ENCODE data around the gene CNOT4.
"Not testable (repeated sequence)": the region's sequence is repeated elsewhere in the genome, so short reads cannot be mapped to it uniquely, and the experiment has no call there.

The CNOT4 gene

GRCh38 chr7:135508883-135509588 is 866 bp downstream of the CNOT4 start:
- peak; percentile 36 for DNase-seq (ENCODE audit: low read depth, low spot score)
- in situ Hi-C loops (cut with HindIII; ENCODE audit: low sequenced_read_pairs), result no loop called here
- TF ChIP-seq CTCF (IDR thresholded peaks at IDR 0.05; ENCODE audit: low read depth, low read length), result no peak
- peak overlapping the region; percentile 89 for H3K4me3 ChIP-seq (ENCODE audit: low read depth, low read length)

- TF ChIP-seq CTCF (IDR thresholded peaks at IDR 0.05; ENCODE audit: low read depth, low read length), result no peak
- in situ Hi-C loops (cut with HindIII; ENCODE audit: low sequenced_read_pairs), result no loop called here
- DNase-seq (ENCODE audit: low read depth, low spot score), result no peak
- H3K4me3 ChIP-seq (ENCODE audit: low read depth, low read length), result no peak overlapping the region
Observed at GRCh38 chr7:135501402-135501801, 8.5 kb downstream of the CNOT4 start.

- no peak overlapping the region for H3K4me3 ChIP-seq (ENCODE audit: low read depth, low read length)
- TF ChIP-seq CTCF (IDR thresholded peaks at IDR 0.05; ENCODE audit: low read depth, low read length), result no peak
- DNase-seq (ENCODE audit: low read depth, low spot score), result no peak
- in situ Hi-C loops (cut with HindIII; ENCODE audit: low sequenced_read_pairs), result no loop called here
Observed at GRCh38 chr7:135499818-135500217, 10.1 kb downstream of the CNOT4 start.

- DNase-seq (ENCODE audit: low read depth, low spot score); in situ Hi-C loops (cut with HindIII; ENCODE audit: low sequenced_read_pairs); H3K4me3 ChIP-seq (ENCODE audit: low read depth, low read length): not testable (repeated sequence)
Observed at GRCh38 chr7:135497161-135497560, 12.7 kb downstream of the CNOT4 start.

GRCh38 chr7:135493362-135493761 is 16.5 kb downstream of the CNOT4 start:
- DNase-seq (ENCODE audit: low read depth, low spot score), result no peak
- no peak for TF ChIP-seq CTCF (IDR thresholded peaks at IDR 0.05; ENCODE audit: low read depth, low read length)
- in situ Hi-C loops (cut with HindIII; ENCODE audit: low sequenced_read_pairs), result no loop called here
- H3K4me3 ChIP-seq (ENCODE audit: low read depth, low read length), result no peak overlapping the region

GRCh38 chr7:135492151-135492550 is 17.8 kb downstream of the CNOT4 start:
- no peak for DNase-seq (ENCODE audit: low read depth, low spot score)
- no peak for TF ChIP-seq CTCF (IDR thresholded peaks at IDR 0.05; ENCODE audit: low read depth, low read length)
- in situ Hi-C loops (cut with HindIII; ENCODE audit: low sequenced_read_pairs), result no loop called here
- no peak overlapping the region for H3K4me3 ChIP-seq (ENCODE audit: low read depth, low read length)

GRCh38 chr7:135490783-135491182 is 19.1 kb downstream of the CNOT4 start:
- TF ChIP-seq CTCF (IDR thresholded peaks at IDR 0.05; ENCODE audit: low read depth, low read length), result no peak
- in situ Hi-C loops (cut with HindIII; ENCODE audit: low sequenced_read_pairs), result no loop called here
- no peak overlapping the region for H3K4me3 ChIP-seq (ENCODE audit: low read depth, low read length)
- peak; percentile 24 for DNase-seq (ENCODE audit: low read depth, low spot score)
